Left lung (tissue), 10 donors: ENCODE data around the gene WASF2. TPM values are rescaled to one million over a fixed set of nuclear protein-coding genes. Genes with fewer than 3 reads are reported as not detected.
A peak's percentile ranks its signal among the peaks of the same experiment; 100 is the strongest.
"Not testable (repeated sequence)": the region's sequence is repeated elsewhere in the genome, so short reads cannot be mapped to it uniquely, and the experiment has no call there.

Experiments used
- ATAC-seq: fragments of 200-7000 bp; cut with Tn5 transposase; one replicate; pipeline ENCODE4 v1.9.1; 2020; ENCODE audit warnings: moderate library complexity
- DNase-seq, 4 donors: peaks; one replicate each; pipeline ENCODE4 v3.0.0-alpha.2; 2013 to 2020
- H3K27ac ChIP-seq, 2 donors: fragments of 200-600 bp; sonication (generic) in 1 of 2; one replicate each; pipeline versions ENCODE4 v1.5.0 to v1.8.0; 2020 to 2021
- H3K27me3 ChIP-seq, 2 donors: fragments of 200-600 bp; sonication (generic) in 1 of 2; one replicate each; pipeline versions ENCODE4 v1.5.0 to v1.8.0; 2020 to 2021
- H3K36me3 ChIP-seq, 2 donors: fragments of 200-600 bp; sonication (generic) in 1 of 2; one replicate each; pipeline versions ENCODE4 v1.5.0 to v1.8.0; 2020 to 2021
- H3K4me1 ChIP-seq, 2 donors: fragments of 200-600 bp; one replicate each; pipeline ENCODE4 v1.8.0; 2021
- H3K4me3 ChIP-seq, 2 donors: fragments of 200-600 bp; sonication (generic) in 1 of 2; one replicate each; pipeline versions ENCODE4 v1.5.0 to v1.8.0; 2020 to 2021; ENCODE audit warnings: mild to moderate bottlenecking in 1 of 2
- H3K9me3 ChIP-seq, 2 donors: fragments of 200-600 bp; sonication (generic) in 1 of 2; one replicate each; pipeline versions ENCODE4 v1.5.0 to v1.8.0; 2020 to 2021
- CTCF ChIP-seq, 2 donors: fragments of 200-600 bp; sonication (generic) in 1 of 2; IDR thresholded peaks; one replicate each; pipeline versions ENCODE4 v1.5.0 to v1.8.0; 2021; ENCODE audit warnings: antibody characterized with exemption in 2 of 2
- intact Hi-C, 2 donors: fragments of 100-400 bp; cut with DNase I; formaldehyde crosslinking; loops; one replicate each; pipeline versions ENCODE4 v1.11.2 to v1.14.2; 2022
- polyA plus RNA-seq, 6 donors: library from polyadenylated mRNA; unstranded; fragments of 120-200 nt; gene quantifications; one replicate each; pipeline ENCODE4 v1.2.1, GENCODE V29; 2013; ENCODE audit not compliant: insufficient read length in 6 of 6
- total RNA-seq, 2 donors: library from RNA; stranded (reverse); fragmentation: NEBNext Ultra II Directional; extraction: Animal tissue kit (Norgen Biotek cat#: 25700); gene quantifications; one replicate each; pipeline ENCODE4 v1.2.1, GENCODE V29; 2021
- donor health status: DM: no; HTN: yes; CAD: no.
- donor health status: DM: no; HTN: no; CAD: no.

WASF2 gene
- total and polyA plus RNA-seq, 8 donors: 108 to 147 (median 134) TPM

GRCh38 chr1:27433706-27434105, 56.3 kb downstream of the WASF2 start:
- no peak for DNase-seq
- H3K4me1 ChIP-seq: peaks cover 68 to 98% of the 10 kb centered on the region in 2 donors
- no peaks in the 10 kb centered on the region for H3K36me3 ChIP-seq
- H3K27me3 ChIP-seq: no peaks in the 10 kb centered on the region
- H3K4me3 ChIP-seq: no peak overlapping the region
- peak overlapping the region in 1 of 2 donors; percentile 89 for H3K27ac ChIP-seq
- no peak for TF ChIP-seq CTCF (IDR thresholded peaks at IDR 0.05)
- H3K9me3 ChIP-seq: no peaks in the 10 kb centered on the region
- ATAC-seq: no peak
- intact Hi-C loops: no loop called here

GRCh38 chr1:27432725-27433124, 57.2 kb downstream of the WASF2 start:
- intact Hi-C loops, H3K36me3 ChIP-seq, H3K9me3 ChIP-seq, H3K4me3 ChIP-seq, ATAC-seq, H3K27me3 ChIP-seq, DNase-seq: not testable (repeated sequence)
- Histone ChIP-seq H3K27ac (peak overlapping the region in 1 of 2 donors; percentile 89), H3K4me1 (peaks cover 73 to 98% of the 10 kb centered on the region in 2 donors)

- Histone ChIP-seq H3K36me3 (peaks cover 0 to 18% of the 10 kb centered on the region in 2 donors), H3K4me1 (peaks cover 63 to 98% of the 10 kb centered on the region in 2 donors), H3K27me3 (no peaks in the 10 kb centered on the region), H3K9me3 (no peaks in the 10 kb centered on the region), H3K4me3 (no peak overlapping the region), H3K27ac (peak overlapping the region; percentile 55 to 85)
- DNase-seq (no peak), ATAC-seq (no peak)
- intact Hi-C loops: no loop called here
- TF ChIP-seq CTCF (IDR thresholded peaks at IDR 0.05): no peak
Measured at GRCh38 chr1:27431601-27431940, 58.4 kb downstream of the WASF2 start.

- intact Hi-C loops: no loop called here
- no peaks in the 10 kb centered on the region for H3K9me3 ChIP-seq
Measured at GRCh38 chr1:27430903-27431600, 58.9 kb downstream of the WASF2 start.

GRCh38 chr1:27429029-27429425, 60.9 kb downstream of the WASF2 start:
- no peak for ATAC-seq
- intact Hi-C loops: loop anchor here in 1 of 2 donors (10.0 kb wide), 1 partner anchor 56 kb away; no protein-coding TSS in a partner anchor
- TF ChIP-seq CTCF (IDR thresholded peaks at IDR 0.05): no peak
- Histone ChIP-seq H3K36me3 (peaks cover 0 to 32% of the 10 kb centered on the region in 2 donors), H3K27me3 (no peaks in the 10 kb centered on the region), H3K27ac (peak overlapping the region; percentile 55 to 85), H3K9me3 (no peaks in the 10 kb centered on the region), H3K4me3 (no peak overlapping the region), H3K4me1 (peaks cover 43 to 81% of the 10 kb centered on the region in 2 donors)
- no peak for DNase-seq

More at GRCh38 chr1:27430903-27431600, 58.9 kb downstream of the WASF2 start:
- DNase-seq: peak in 2 of 4 donors; percentile 27 to 53
- Histone ChIP-seq H3K36me3 (peaks cover 0 to 23% of the 10 kb centered on the region in 2 donors), H3K27ac (peak overlapping the region; percentile 55 to 85), H3K4me3 (no peak overlapping the region), H3K27me3 (no peaks in the 10 kb centered on the region), H3K4me1 (peaks cover 58 to 98% of the 10 kb centered on the region in 2 donors)
- TF ChIP-seq CTCF (IDR thresholded peaks at IDR 0.05): no peak
- peak; percentile 38 for ATAC-seq
